K562 (cell line): ENCODE measurements around the gene IL17REL. TPM values are rescaled to one million over a fixed set of nuclear protein-coding genes. Genes with fewer than 3 reads are reported as not detected.

Experiments used
- ATAC-seq: fragments of 200-7000 bp; cut with Tn5 transposase; 3 replicates; pipeline ENCODE4 v1.9.1; 2020; ENCODE audit warnings: moderate library complexity
- BruUV-seq: library from RNA; stranded (reverse); fragments of 400-500 nt; replicated peaks from 2 replicates; lab custom pipeline; 2021; lab: Mats Ljungman, UMichigan
- CTCF ChIA-PET: fragments of 300-600 bp; formaldehyde crosslinking; extraction: SDS; loops from one replicate; lab custom pipeline; 2021; ENCODE audit warnings: low intra/inter-chr PET ratio; lab: Yijun Ruan, JAX
- POLR2A ChIA-PET: fragments of 300-600, 350-650 bp; sonication (Branson Sonifier 250); formaldehyde crosslinking; extraction: SDS; loops from one replicate; lab custom pipeline; 2021; ENCODE audit warnings: antibody characterized with exemption, inconsistent platforms; lab: Yijun Ruan, JAX
- DNase-seq, 4 experiments: peaks; one replicate each; pipeline versions ENCODE4 v3.0.0 to v3.0.0-alpha.2; 2011 to 2018; ENCODE audit warnings: low spot score in 3 of 4, mixed read lengths in 3 of 4; ENCODE audit errors: extremely low read depth in 1 of 4
- FAIRE-seq: peaks from 2 replicates; lab custom pipeline; 2011; peaks lifted over from hg19 to GRCh38; lab: Jason Lieb, UNC
- H2AFZ ChIP-seq: 2 replicates; pipeline ENCODE4 v1.6.0; 2011; ENCODE audit warnings: low read depth, low read length, control low read depth, inconsistent platforms
- H3K27ac ChIP-seq: fragments of 200-600 bp; 3 replicates; pipeline ENCODE4 v1.8.0; 2011; ENCODE audit warnings: low read depth, mild to moderate bottlenecking, control low read depth, inconsistent platforms, low read length, moderate library complexity, mixed read lengths; ENCODE audit errors: extremely low read depth
- H3K27me3 ChIP-seq, 2 experiments: fragments of 300-600 bp in 1 of 2; 2 replicates in 1 of 2; 3 replicates in 1 of 2; pipeline versions ENCODE4 v1.6.0 to v1.8.0; 2011; ENCODE audit warnings: inconsistent platforms in 2 of 2, low read length in 2 of 2, mild to moderate bottlenecking in 1 of 2, mixed read lengths in 1 of 2, moderate library complexity in 1 of 2; ENCODE audit not compliant: control insufficient read depth in 2 of 2, insufficient read depth in 2 of 2
- H3K36me3 ChIP-seq: fragments of 300-600 bp; 3 replicates; pipeline ENCODE4 v1.8.0; 2011; ENCODE audit warnings: mild to moderate bottlenecking, low read length, inconsistent platforms; ENCODE audit not compliant: control insufficient read depth, insufficient read depth
- H3K4me1 ChIP-seq, 2 experiments: fragments of 200-600 bp in 1 of 2; replicated peaks in 1 of 2; 2 replicates in 1 of 2; 3 replicates in 1 of 2; pipeline versions ENCODE4 v1.5.1 to v1.8.0; 2011; ENCODE audit warnings: inconsistent platforms in 2 of 2, low read length in 2 of 2, mild to moderate bottlenecking in 1 of 2, mixed read lengths in 1 of 2, moderate library complexity in 1 of 2; ENCODE audit not compliant: control insufficient read depth in 2 of 2, insufficient read depth in 2 of 2
- H3K4me2 ChIP-seq: 2 replicates; pipeline ENCODE4 v1.6.1; 2011; ENCODE audit warnings: low read length, control low read depth, inconsistent platforms, mixed read lengths; ENCODE audit not compliant: insufficient read depth
- H3K4me3 ChIP-seq: fragments of 200-600 bp; sonication (generic), shearing (Covaris generic); 2 replicates; pipeline ENCODE4 v1.5.1; 2016; ENCODE audit warnings: control low read depth, inconsistent platforms
- H3K79me2 ChIP-seq: fragments of 200-600 bp; 3 replicates; pipeline ENCODE4 v1.8.0; 2011; ENCODE audit warnings: low read length, inconsistent platforms; ENCODE audit not compliant: control insufficient read depth, insufficient read depth
- H3K9ac ChIP-seq, 2 experiments: 2 replicates each; pipeline versions ENCODE4 v1.6.0 to v1.6.1; 2011; ENCODE audit warnings: low read depth in 2 of 2, low read length in 2 of 2, control low read depth in 1 of 2, inconsistent platforms in 1 of 2, mild to moderate bottlenecking in 1 of 2, mixed read lengths in 1 of 2; ENCODE audit not compliant: insufficient read depth in 1 of 2
- H3K9me1 ChIP-seq: one replicate; pipeline ENCODE4 v1.6.0; 2011; ENCODE audit warnings: inconsistent platforms, mild to moderate bottlenecking, low read length, moderate library complexity; ENCODE audit not compliant: control insufficient read depth, insufficient read depth
- H3K9me3 ChIP-seq: replicated peaks from 2 replicates; pipeline ENCODE4 v1.5.1; 2011; ENCODE audit warnings: low read depth, low read length, inconsistent platforms; ENCODE audit not compliant: control insufficient read depth, insufficient read depth
- H4K20me1 ChIP-seq: replicated peaks from 2 replicates; pipeline ENCODE4 v1.6.1; 2011; ENCODE audit warnings: low read length, inconsistent platforms, mixed read lengths; ENCODE audit not compliant: control insufficient read depth, insufficient read depth
- CXXC5 ChIP-seq: fragments of 250-450 bp; sonication (Bioruptor Pico); IDR thresholded peaks from 2 replicates; pipeline ENCODE4 v1.8.0; 2022; ENCODE audit warnings: inconsistent platforms, mild to moderate bottlenecking, moderate library complexity
- HIVEP1 ChIP-seq: fragments of 250-450 bp; sonication (Bioruptor Pico); IDR thresholded peaks from 2 replicates; pipeline ENCODE4 v1.4.0; 2020; ENCODE audit warnings: mild to moderate bottlenecking
- MAZ ChIP-seq, 2 experiments: fragments of 450-650 bp in 1 of 2; sonication (generic) in 1 of 2; formaldehyde crosslinking; IDR thresholded peaks in 1 of 2; conservative IDR thresholded peaks in 1 of 2; 2 replicates each; pipeline versions ENCODE4 v1.4.0 to v1.5.0; 2020; ENCODE audit warnings: mild to moderate bottlenecking in 1 of 2, missing genetic modification reagents in 1 of 2
- NR1H2 ChIP-seq: sonication (generic); formaldehyde crosslinking; IDR thresholded peaks from 2 replicates; pipeline ENCODE4 v1.4.0; 2020; ENCODE audit warnings: mild to moderate bottlenecking, missing genetic modification reagents
- PCBP1 ChIP-seq: fragments of 200-400 bp; formaldehyde crosslinking; IDR thresholded peaks from 2 replicates; pipeline ENCODE4 v1.6.1; 2018; ENCODE audit warnings: mild to moderate bottlenecking, low read depth, low read length; ENCODE audit not compliant: poor library complexity, severe bottlenecking
- PRPF4 ChIP-seq: fragments of 200-400 bp; formaldehyde crosslinking; IDR thresholded peaks from one replicate; pipeline ENCODE4 v1.6.1; 2017; ENCODE audit warnings: low read length, low read depth, mild to moderate bottlenecking; ENCODE audit not compliant: insufficient read depth, poor library complexity, severe bottlenecking
- SMAD2 ChIP-seq: fragments of 150-350 bp; IDR thresholded peaks from 2 replicates; pipeline ENCODE4 v1.6.1; 2014; ENCODE audit warnings: low read depth, mild to moderate bottlenecking, low read length
- SMC3 ChIP-seq: conservative IDR thresholded peaks from 2 replicates; pipeline ENCODE4 v1.6.1; 2011; ENCODE audit warnings: low read depth, low read length, improper control_type of control experiment; ENCODE audit not compliant: insufficient read depth
- THAP12 ChIP-seq: fragments of 250-450 bp; sonication (Bioruptor Pico); IDR thresholded peaks from 2 replicates; pipeline ENCODE4 v1.9.0; 2021; ENCODE audit warnings: mild to moderate bottlenecking, inconsistent platforms
- ZBTB33 ChIP-seq: sonication (generic); formaldehyde crosslinking; IDR thresholded peaks from 2 replicates; pipeline ENCODE4 v1.8.1; 2023; ENCODE audit warnings: mild to moderate bottlenecking, missing genetic modification reagents
- ZNF197 ChIP-seq: fragments of 200-800 bp; sonication (Bioruptor generic); IDR thresholded peaks from 2 replicates; pipeline ENCODE4 v1.6.1; 2016; ENCODE audit warnings: low read depth, missing genetic modification characterization, missing compliant biosample characterization
- ZNF583 ChIP-seq: fragments of 250-450 bp; sonication (Bioruptor Pico); IDR thresholded peaks from 2 replicates; pipeline ENCODE4 v1.4.0; 2020
- WGBS: fragments of 100-300 bp; shearing (Covaris generic); methylation state at CpG from one replicate; pipeline ENCODE4 v1.1.6; 2016; ENCODE audit warnings: low coverage, mixed read lengths; ENCODE audit not compliant: insufficient coverage; ENCODE audit errors: missing lambda C conversion rate; 5-methylcytosine and 5-hydroxymethylcytosine counted together
- in situ Hi-C: fragments of 300-500 bp; cut with MboI; formaldehyde crosslinking; loops from 4 replicates; pipeline ENCODE4 v1.15.0; 2018; ENCODE audit warnings: inconsistent platforms, mixed read lengths
- intact Hi-C: fragments of 100-400 bp; cut with micrococcal nuclease; formaldehyde crosslinking; loops from 2 replicates; pipeline ENCODE4 v1.14.2; 2022
- polyA plus RNA-seq, 8 experiments: library from polyadenylated mRNA; depleted of rRNA in 4 of 8; stranded (reverse) in 5 of 8; unstranded in 3 of 8; fragments of >200 nt; fragmentation: Nextera tagmentation in 2 of 8; fragmentation: Illumina TruSeq in 1 of 8; extraction: Ambion mirVana in 2 of 8; extraction: Trizol in 1 of 8; gene quantifications; 2 replicates each; pipeline versions ENCODE4 v1.2.1 to v1.2.3, GENCODE V29; 2011 to 2014; ENCODE audit warnings: inconsistent platforms in 1 of 8, missing spikeins in 1 of 8
- total RNA-seq, 7 experiments: library from RNA; depleted of rRNA in 6 of 7; stranded (reverse); fragments of >200 nt in 6 of 7; fragmentation: Illumina TruSeq in 2 of 7; extraction: Trizol in 2 of 7; gene quantifications; 2 replicates each; pipeline versions ENCODE4 v1.2.1 to v1.2.3, GENCODE V29; 2011 to 2021; ENCODE audit warnings: low replicate concordance in 1 of 7
- TF ChIP-seq, protein P1 (sequence below): fragments of 200-800 bp; sonication (Bioruptor generic); IDR thresholded peaks from 2 replicates; pipeline ENCODE4 v1.6.1; 2017; ENCODE audit warnings: missing genetic modification characterization, missing compliant biosample characterization

Gene IL17REL
- total and polyA plus RNA-seq, 9 of the 15 experiments (the other 6 are each of a cell fraction or from before 2014, with no cell fraction given), result 0.05 to 0.42 (median 0.11) TPM; not detected in 4

DNA sequence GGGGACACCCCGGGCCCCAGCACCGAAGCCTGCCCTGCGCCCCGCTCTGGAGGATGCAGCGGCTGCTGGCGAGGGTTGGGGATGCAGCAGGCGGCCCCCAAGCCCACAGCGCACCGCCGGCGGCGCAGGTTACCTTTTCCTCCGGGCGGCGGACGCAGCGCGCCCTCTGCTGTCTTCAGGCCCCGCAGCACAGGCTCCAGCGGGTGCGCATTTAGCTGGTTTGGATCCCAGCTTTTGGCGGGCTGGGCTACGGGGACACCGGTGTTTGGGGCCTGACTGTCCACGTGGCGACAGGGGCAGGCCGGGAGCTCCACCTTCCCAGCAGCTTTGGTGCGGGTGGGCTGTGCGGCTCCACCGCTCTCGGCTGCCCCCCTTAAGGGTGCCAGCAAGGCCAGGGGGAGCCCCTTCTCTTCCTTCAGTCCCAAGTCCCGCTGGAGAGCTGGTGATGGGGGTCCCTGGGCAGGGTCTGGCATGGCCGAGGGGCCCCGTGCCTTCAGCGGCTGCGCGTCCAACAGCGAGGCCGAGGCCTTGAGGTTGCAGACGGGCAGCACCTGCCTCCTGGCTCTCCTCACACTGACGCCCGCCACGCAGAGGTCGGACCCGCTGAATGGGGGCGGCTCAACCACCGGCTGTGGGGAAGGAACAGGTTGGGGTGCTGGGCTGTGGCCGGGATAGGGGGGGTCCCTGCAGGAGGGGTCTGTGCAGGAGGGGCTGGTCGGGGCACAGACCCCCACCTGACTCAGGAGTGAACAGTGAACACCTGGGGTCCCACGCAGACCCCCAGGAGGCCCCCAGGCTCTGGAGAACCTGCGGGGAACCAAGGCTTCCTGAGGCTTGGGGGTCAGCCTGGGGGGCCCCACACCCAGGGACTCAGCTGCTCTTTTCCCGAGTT, 18.0 kb upstream of the IL17REL start:
- Histone ChIP-seq H3K27ac (no peak overlapping the region), H3K27me3 (peaks cover 8 to 71% of the 10 kb centered on the region in 2 experiments), H2AFZ (no peak overlapping the region), H3K4me3 (no peak overlapping the region), H3K4me1 (peaks cover 0 to 51% of the 10 kb centered on the region in 2 experiments; a peak in 2 of 5 replicates), H3K9me1 (no peaks in the 10 kb centered on the region), H3K4me2 (no peak overlapping the region), H3K9me3 (no peaks in the 10 kb centered on the region), H3K36me3 (no peaks in the 10 kb centered on the region), H3K79me2 (no peaks in the 10 kb centered on the region), H3K9ac (peak overlapping the region in 1 of 2 experiments; percentile 71; a peak in 1 of 4 replicates), H4K20me1 (no peaks in the 10 kb centered on the region; the same call in 1 of the 2 replicates)
- peak; percentile 99 for ATAC-seq
- ChIA-PET CTCF (interaction anchor here (0.5 to 2.7 kb wide), 3 partner anchors 52 to 263 kb away, joined by 4 to 37 read pairs (median 5); no protein-coding TSS in a partner anchor), POLR2A (interaction anchor here (0.6 to 1.2 kb wide), 6 partner anchors 15 to 247 kb away, joined by 3 to 5 read pairs (median 4); no protein-coding TSS in a partner anchor)
- under 1% methylated on average over 40 of the region's 52 CpGs for WGBS
- no peak for FAIRE-seq
- BruUV-seq, result no TSS peak
- peak; percentile 82 to 85 (median 83) for DNase-seq
- intact Hi-C loops (loop anchor here (1.0 to 5.0 kb wide), 3 partner anchors 37 to 263 kb away; no protein-coding TSS in a partner anchor), in situ Hi-C loops (loop anchor here (5.0 kb wide), 2 partner anchors 98 to 263 kb away; no protein-coding TSS in a partner anchor)
- TF ChIP-seq PRPF4 (no peak), PCBP1 (peak; percentile 30), SMC3 (peak; percentile 97), HIVEP1 (CRISPR knock-in tag) (no peak), THAP12 (CRISPR knock-in tag) (no peak), ZNF197 (CRISPR knock-in tag) (no peak), ZBTB33 (CRISPR knock-in tag) (peak; percentile 61), ZNF583 (CRISPR knock-in tag) (no peak), NR1H2 (CRISPR knock-in tag) (no peak), MAZ (CRISPR knock-in tag; conservative IDR thresholded peaks at IDR 0.05 in 1 of 2, IDR thresholded peaks at IDR 0.05 in 1 of 2) (peak in 1 of 2 experiments; percentile 59; a peak in 2 of 4 replicates), CXXC5 (CRISPR knock-in tag) (peak; percentile 49; the same call in 1 of the 2 replicates), SMAD2 (no peak)
- TF ChIP-seq, protein P1, sequence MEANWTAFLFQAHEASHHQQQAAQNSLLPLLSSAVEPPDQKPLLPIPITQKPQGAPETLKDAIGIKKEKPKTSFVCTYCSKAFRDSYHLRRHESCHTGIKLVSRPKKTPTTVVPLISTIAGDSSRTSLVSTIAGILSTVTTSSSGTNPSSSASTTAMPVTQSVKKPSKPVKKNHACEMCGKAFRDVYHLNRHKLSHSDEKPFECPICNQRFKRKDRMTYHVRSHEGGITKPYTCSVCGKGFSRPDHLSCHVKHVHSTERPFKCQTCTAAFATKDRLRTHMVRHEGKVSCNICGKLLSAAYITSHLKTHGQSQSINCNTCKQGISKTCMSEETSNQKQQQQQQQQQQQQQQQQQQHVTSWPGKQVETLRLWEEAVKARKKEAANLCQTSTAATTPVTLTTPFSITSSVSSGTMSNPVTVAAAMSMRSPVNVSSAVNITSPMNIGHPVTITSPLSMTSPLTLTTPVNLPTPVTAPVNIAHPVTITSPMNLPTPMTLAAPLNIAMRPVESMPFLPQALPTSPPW, result peak; percentile 42
